ENCODE measurements around the gene IFITM2.

- TF ChIP-seq TAF1 (IDR thresholded peaks at IDR 0.05; ENCODE audit: borderline replicate concordance, low read depth, low read length) (no peak), SMC3 (IDR thresholded peaks at IDR 0.05; ENCODE audit: low read depth, low read length) (no peak), JUND (IDR thresholded peaks at IDR 0.05) (no peak), RFX5 (IDR thresholded peaks at IDR 0.05; ENCODE audit: low read length) (no peak), RCOR1 (IDR thresholded peaks at IDR 0.05; ENCODE audit: low read length) (no peak), TEAD4 (IDR thresholded peaks at IDR 0.05; ENCODE audit: borderline replicate concordance, insufficient read depth) (no peak), POLR2AphosphoS5 (IDR thresholded peaks at IDR 0.05; ENCODE audit: low read depth, low read length) (no peak), EP300 (IDR thresholded peaks at IDR 0.05; ENCODE audit: borderline replicate concordance in 1 of 2, low read depth in 1 of 2, low read length in 1 of 2) (no peak), RAD21 (IDR thresholded peaks at IDR 0.05; ENCODE audit: low read length) (no peak), FOXM1 (IDR thresholded peaks at IDR 0.05; ENCODE audit: low read depth) (no peak), TCF12 (IDR thresholded peaks at IDR 0.05) (no peak)
- TF ChIP-seq, protein P1, sequence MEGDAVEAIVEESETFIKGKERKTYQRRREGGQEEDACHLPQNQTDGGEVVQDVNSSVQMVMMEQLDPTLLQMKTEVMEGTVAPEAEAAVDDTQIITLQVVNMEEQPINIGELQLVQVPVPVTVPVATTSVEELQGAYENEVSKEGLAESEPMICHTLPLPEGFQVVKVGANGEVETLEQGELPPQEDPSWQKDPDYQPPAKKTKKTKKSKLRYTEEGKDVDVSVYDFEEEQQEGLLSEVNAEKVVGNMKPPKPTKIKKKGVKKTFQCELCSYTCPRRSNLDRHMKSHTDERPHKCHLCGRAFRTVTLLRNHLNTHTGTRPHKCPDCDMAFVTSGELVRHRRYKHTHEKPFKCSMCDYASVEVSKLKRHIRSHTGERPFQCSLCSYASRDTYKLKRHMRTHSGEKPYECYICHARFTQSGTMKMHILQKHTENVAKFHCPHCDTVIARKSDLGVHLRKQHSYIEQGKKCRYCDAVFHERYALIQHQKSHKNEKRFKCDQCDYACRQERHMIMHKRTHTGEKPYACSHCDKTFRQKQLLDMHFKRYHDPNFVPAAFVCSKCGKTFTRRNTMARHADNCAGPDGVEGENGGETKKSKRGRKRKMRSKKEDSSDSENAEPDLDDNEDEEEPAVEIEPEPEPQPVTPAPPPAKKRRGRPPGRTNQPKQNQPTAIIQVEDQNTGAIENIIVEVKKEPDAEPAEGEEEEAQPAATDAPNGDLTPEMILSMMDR (IDR thresholded peaks at IDR 0.05) = no peak
- TF ChIP-seq, protein P2, sequence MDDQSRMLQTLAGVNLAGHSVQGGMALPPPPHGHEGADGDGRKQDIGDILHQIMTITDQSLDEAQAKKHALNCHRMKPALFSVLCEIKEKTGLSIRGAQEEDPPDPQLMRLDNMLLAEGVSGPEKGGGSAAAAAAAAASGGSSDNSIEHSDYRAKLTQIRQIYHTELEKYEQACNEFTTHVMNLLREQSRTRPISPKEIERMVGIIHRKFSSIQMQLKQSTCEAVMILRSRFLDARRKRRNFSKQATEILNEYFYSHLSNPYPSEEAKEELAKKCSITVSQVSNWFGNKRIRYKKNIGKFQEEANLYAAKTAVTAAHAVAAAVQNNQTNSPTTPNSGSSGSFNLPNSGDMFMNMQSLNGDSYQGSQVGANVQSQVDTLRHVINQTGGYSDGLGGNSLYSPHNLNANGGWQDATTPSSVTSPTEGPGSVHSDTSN (IDR thresholded peaks at IDR 0.05) = no peak
These were observed 25.4 kb upstream of the IFITM2 start for GRCh38 chr11:282171-282570.
